Lung (tissue), 12 donors: ENCODE results near the gene RIOK1. TPM values are rescaled to one million over a fixed set of nuclear protein-coding genes. Genes with fewer than 3 reads are reported as not detected.

Source experiments
- ATAC-seq: fragments of 200-7000 bp; cut with Tn5 transposase; one replicate; pipeline ENCODE4 v1.9.1; 2020; ENCODE audit warnings: moderate number of reproducible peaks; ENCODE audit not compliant: insufficient read depth, low FRiP score
- DNase-seq, 3 donors: peaks; one replicate each; pipeline ENCODE4 v3.0.0-alpha.2; 2013 to 2017
- H3K27ac ChIP-seq, 2 donors: one replicate each; pipeline ENCODE4 v1.5.1; 2013; ENCODE audit warnings: mild to moderate bottlenecking in 2 of 2, moderate library complexity in 2 of 2, control low read depth in 1 of 2, inconsistent platforms in 1 of 2, low read depth in 1 of 2, low read length in 1 of 2
- H3K27me3 ChIP-seq, 3 donors: one replicate each; pipeline ENCODE4 v1.5.1; 2013; ENCODE audit warnings: low read length in 2 of 3; ENCODE audit not compliant: control insufficient read depth in 3 of 3, insufficient read depth in 3 of 3
- H3K36me3 ChIP-seq, 4 donors: one replicate each; pipeline ENCODE4 v1.5.1; 2013; ENCODE audit warnings: low read length in 4 of 4, mild to moderate bottlenecking in 1 of 4, moderate library complexity in 1 of 4; ENCODE audit not compliant: control insufficient read depth in 4 of 4, insufficient read depth in 4 of 4
- H3K4me1 ChIP-seq, 5 donors: one replicate each; pipeline ENCODE4 v1.5.1; 2013; ENCODE audit warnings: low read length in 5 of 5, mild to moderate bottlenecking in 2 of 5, moderate library complexity in 1 of 5; ENCODE audit not compliant: control insufficient read depth in 5 of 5, insufficient read depth in 5 of 5
- H3K4me3 ChIP-seq: one replicate; pipeline ENCODE4 v1.5.1; 2013; ENCODE audit warnings: mild to moderate bottlenecking, control low read depth, moderate library complexity
- H3K9ac ChIP-seq, 2 donors: one replicate each; pipeline ENCODE4 v1.5.1; 2013; ENCODE audit warnings: low read length in 2 of 2, control low read depth in 1 of 2; ENCODE audit not compliant: insufficient read depth in 1 of 2
- H3K9me3 ChIP-seq, 4 donors: one replicate each; pipeline ENCODE4 v1.5.1; 2013; ENCODE audit warnings: low read length in 3 of 4, mild to moderate bottlenecking in 1 of 4, moderate library complexity in 1 of 4; ENCODE audit not compliant: control insufficient read depth in 4 of 4, insufficient read depth in 3 of 4
- WGBS, 2 donors: extraction: QIAGEN DNeasy Blood & Tissue Kit; methylation state at CpG; one replicate each; pipeline ENCODE4 v1.1.7; 2013; 5-methylcytosine and 5-hydroxymethylcytosine counted together
- polyA plus RNA-seq, 2 donors: library from polyadenylated mRNA; stranded (reverse); fragments of 200-250 nt; gene quantifications; one replicate each; pipeline ENCODE4 v1.2.1, GENCODE V29; 2013
- total RNA-seq, 2 donors: library from RNA; depleted of rRNA in 1 of 2; stranded (reverse); fragments of >200 nt in 1 of 2; gene quantifications; one replicate each; pipeline ENCODE4 v1.2.1, GENCODE V29; 2014 to 2021
- TF ChIP-seq, protein P1 (sequence below): IDR thresholded peaks from 2 replicates; pipeline ENCODE4 v1.5.1; 2012; ENCODE audit warnings: mild to moderate bottlenecking; ENCODE audit errors: control extremely low read depth, extremely low read depth
- donor health status: control.
- donor health status: control.
- donor health status: Bipolar disorder and iron deficiency.
- donor health status: healthy.
- donor health status: DM: yes; HTN: yes; CAD: no.

The RIOK1 gene
- total and polyA plus RNA-seq, 4 donors = 10.2 to 25.4 (median 15.1) TPM

- Histone ChIP-seq H3K27ac (no peak overlapping the region), H3K9me3 (peaks cover 0 to 2% (median 0%) of the 10 kb centered on the region in 4 donors), H3K4me3 (no peak overlapping the region), H3K9ac (no peak overlapping the region), H3K4me1 (no peaks in the 10 kb centered on the region), H3K27me3 (no peaks in the 10 kb centered on the region), H3K36me3 (no peaks in the 10 kb centered on the region)
- ATAC-seq (no peak), DNase-seq (no peak)
- TF ChIP-seq, protein P1, sequence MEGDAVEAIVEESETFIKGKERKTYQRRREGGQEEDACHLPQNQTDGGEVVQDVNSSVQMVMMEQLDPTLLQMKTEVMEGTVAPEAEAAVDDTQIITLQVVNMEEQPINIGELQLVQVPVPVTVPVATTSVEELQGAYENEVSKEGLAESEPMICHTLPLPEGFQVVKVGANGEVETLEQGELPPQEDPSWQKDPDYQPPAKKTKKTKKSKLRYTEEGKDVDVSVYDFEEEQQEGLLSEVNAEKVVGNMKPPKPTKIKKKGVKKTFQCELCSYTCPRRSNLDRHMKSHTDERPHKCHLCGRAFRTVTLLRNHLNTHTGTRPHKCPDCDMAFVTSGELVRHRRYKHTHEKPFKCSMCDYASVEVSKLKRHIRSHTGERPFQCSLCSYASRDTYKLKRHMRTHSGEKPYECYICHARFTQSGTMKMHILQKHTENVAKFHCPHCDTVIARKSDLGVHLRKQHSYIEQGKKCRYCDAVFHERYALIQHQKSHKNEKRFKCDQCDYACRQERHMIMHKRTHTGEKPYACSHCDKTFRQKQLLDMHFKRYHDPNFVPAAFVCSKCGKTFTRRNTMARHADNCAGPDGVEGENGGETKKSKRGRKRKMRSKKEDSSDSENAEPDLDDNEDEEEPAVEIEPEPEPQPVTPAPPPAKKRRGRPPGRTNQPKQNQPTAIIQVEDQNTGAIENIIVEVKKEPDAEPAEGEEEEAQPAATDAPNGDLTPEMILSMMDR = no peak
- 89 to 90% methylated on average over 40 of the region's 40 CpGs for WGBS, 2 donors
These were observed 51.6 kb downstream of the RIOK1 start for GRCh38 chr6:7441048-7441775.

- H3K4me1 ChIP-seq = no peaks in the 10 kb centered on the region
- no peaks in the 10 kb centered on the region for H3K36me3 ChIP-seq
- WGBS, 2 donors = 79 to 92% methylated on average over 11 of the region's 11 CpGs
- no peak for DNase-seq
- no peak overlapping the region for H3K4me3 ChIP-seq
- H3K27ac ChIP-seq = no peak overlapping the region
- ATAC-seq = no peak
- peaks cover 0 to 2% (median 0%) of the 10 kb centered on the region in 4 donors for H3K9me3 ChIP-seq
- no peaks in the 10 kb centered on the region for H3K27me3 ChIP-seq
- TF ChIP-seq, protein P1 = no peak
- H3K9ac ChIP-seq = no peak overlapping the region
These were observed 52.9 kb downstream of the RIOK1 start for GRCh38 chr6:7442467-7442866.

DNA sequence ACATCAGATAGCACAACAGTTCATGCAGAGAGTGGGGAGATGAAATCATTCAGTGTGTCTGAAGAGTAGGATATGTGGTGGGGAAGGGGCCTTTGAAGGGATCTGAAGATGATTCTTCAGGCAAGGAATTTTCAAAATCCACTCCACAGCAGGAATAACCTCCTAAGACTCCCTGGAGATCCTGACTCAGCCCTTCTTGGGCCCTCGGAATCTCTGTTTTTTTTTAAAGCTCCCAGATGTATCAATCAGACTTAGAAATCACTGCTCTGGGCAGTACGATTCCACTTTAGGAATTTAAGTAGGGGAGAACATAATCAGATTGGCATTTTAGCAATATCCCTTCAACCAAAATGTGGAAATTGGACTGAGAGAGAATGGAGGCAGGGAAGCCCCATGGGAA, 55.5 kb downstream of the RIOK1 start:
- no peak overlapping the region for H3K9ac ChIP-seq
- no peak overlapping the region for H3K4me3 ChIP-seq
- ATAC-seq (no peak), DNase-seq (no peak)
- H3K9me3 ChIP-seq = peaks cover 0 to 2% (median 0%) of the 10 kb centered on the region in 4 donors
- 84 to 90% methylated on average over 2 of the region's 2 CpGs for WGBS, 2 donors
- H3K4me1 ChIP-seq = no peaks in the 10 kb centered on the region
- no peaks in the 10 kb centered on the region for H3K36me3 ChIP-seq
- no peak overlapping the region for H3K27ac ChIP-seq
- TF ChIP-seq, protein P1 = no peak
- no peaks in the 10 kb centered on the region for H3K27me3 ChIP-seq
